Measurements from ENCODE around the gene ITPR2. TPM values are rescaled to one million over a fixed set of nuclear protein-coding genes. Genes with fewer than 3 reads are reported as not detected.

The ITPR2 gene
- total and polyA plus RNA-seq, 2 of the 13 experiments (the other 11 are each of a cell fraction or from before 2014, with no cell fraction given): 31.9 to 81.9 TPM

GRCh38 chr12:26740991-26741390 lies 92.0 kb downstream of the ITPR2 start:
- BruUV-seq (replicated peaks): no TSS peak
- H2AFZ ChIP-seq (ENCODE audit: low read length): no peak overlapping the region
- in situ Hi-C loops (cut with HindIII; ENCODE audit: extremely low pct_ligation_motif_present, low pct_unique_long_range_greater_than_20kb) (no loop called here), intact Hi-C loops (cut with micrococcal nuclease; ENCODE audit: unreplicated experiment) (no loop called here)
- H3K9me3 ChIP-seq (ENCODE audit: low read length): peaks cover 8% of the 10 kb centered on the region
- ATAC-seq (no peak), DNase-seq (ENCODE audit: low spot score) (no peak), FAIRE-seq (no peak)
- POLR2A ChIA-PET: no interaction called here
- H3K79me2 ChIP-seq (ENCODE audit: insufficient read depth, low read length): peaks cover 78% of the 10 kb centered on the region
- peaks cover 3 to 15% of the 10 kb centered on the region in 2 experiments; a peak in 4 of 5 replicates for H3K36me3 ChIP-seq (replicated peaks in 1 of 2; ENCODE audit: control insufficient read depth in 1 of 2, insufficient read depth in 2 of 2, low read length in 2 of 2)
- H3K27ac ChIP-seq (ENCODE audit: extremely low read length, insufficient read depth, low read length): peak overlapping the region; percentile 45
- no peaks in the 10 kb centered on the region; a peak in 1 of 5 replicates for H3K27me3 ChIP-seq (ENCODE audit: control insufficient read depth in 1 of 2, insufficient read depth in 2 of 2, low read length in 2 of 2)
- H3K4me1 ChIP-seq (ENCODE audit: insufficient read depth, low read length): peaks cover 93% of the 10 kb centered on the region
- H3K4me2 ChIP-seq (ENCODE audit: low read depth, low read length): no peak overlapping the region
- no peaks in the 10 kb centered on the region for H4K20me1 ChIP-seq (ENCODE audit: insufficient read depth, low read length)
- CTCF ChIA-PET (ENCODE audit: low intra/inter-chr PET ratio, low total read pairs): no interaction called here
- no peak overlapping the region for H3K9ac ChIP-seq (ENCODE audit: insufficient read depth, low read depth, low read length)
- no peak for TF ChIP-seq NFATC3 (CRISPR knock-in tag; IDR thresholded peaks at IDR 0.05)
- TF ChIP-seq RAD51 (IDR thresholded peaks at IDR 0.05; ENCODE audit: borderline replicate concordance): no peak
- TF ChIP-seq ZNF687 (CRISPR knock-in tag; IDR thresholded peaks at IDR 0.05): 0 out of 2 replicates have a peak, but pooled peaks have one; percentile 18
- over 99% methylated on average over 4 of the region's 4 CpGs for WGBS (ENCODE audit: low lambda C conversion rate)
- H3K4me3 ChIP-seq (replicated peaks in 1 of 3; ENCODE audit: insufficient read depth in 1 of 3, low read depth in 2 of 3, low read length in 3 of 3): no peak overlapping the region

GRCh38 chr12:26740348-26740747 lies 92.6 kb downstream of the ITPR2 start:
- Histone ChIP-seq H4K20me1 (ENCODE audit: insufficient read depth, low read length) (no peaks in the 10 kb centered on the region), H3K4me1 (ENCODE audit: insufficient read depth, low read length) (peaks cover 93% of the 10 kb centered on the region), H3K4me2 (ENCODE audit: low read depth, low read length) (no peak overlapping the region), H3K79me2 (ENCODE audit: insufficient read depth, low read length) (peaks cover 83% of the 10 kb centered on the region), H3K9me3 (ENCODE audit: low read length) (peaks cover 8% of the 10 kb centered on the region), H2AFZ (ENCODE audit: low read length) (no peak overlapping the region), H3K27me3 (ENCODE audit: control insufficient read depth in 1 of 2, insufficient read depth in 2 of 2, low read length in 2 of 2) (no peaks in the 10 kb centered on the region; a peak in 1 of 5 replicates), H3K4me3 (replicated peaks in 1 of 3; ENCODE audit: insufficient read depth in 1 of 3, low read depth in 2 of 3, low read length in 3 of 3) (no peak overlapping the region), H3K36me3 (replicated peaks in 1 of 2; ENCODE audit: control insufficient read depth in 1 of 2, insufficient read depth in 2 of 2, low read length in 2 of 2) (peaks cover 3 to 15% of the 10 kb centered on the region in 2 experiments; a peak in 4 of 5 replicates), H3K9ac (ENCODE audit: insufficient read depth, low read depth, low read length) (no peak overlapping the region), H3K27ac (ENCODE audit: extremely low read length, insufficient read depth, low read length) (no peak overlapping the region)
- ChIA-PET CTCF (ENCODE audit: low intra/inter-chr PET ratio, low total read pairs) (no interaction called here), POLR2A (no interaction called here)
- in situ Hi-C loops (cut with HindIII; ENCODE audit: extremely low pct_ligation_motif_present, low pct_unique_long_range_greater_than_20kb) (no loop called here), intact Hi-C loops (cut with micrococcal nuclease; ENCODE audit: unreplicated experiment) (no loop called here)
- ATAC-seq (no peak), FAIRE-seq (no peak), DNase-seq (ENCODE audit: low spot score) (no peak)
- BruUV-seq (replicated peaks): no TSS peak
- WGBS (ENCODE audit: low lambda C conversion rate): over 99% methylated on average over 7 of the region's 7 CpGs
- TF ChIP-seq ZNF713 (CRISPR knock-in tag; IDR thresholded peaks at IDR 0.05): no peak
- TF ChIP-seq GABPA (IDR thresholded peaks at IDR 0.05; ENCODE audit: low read depth, low read length): no peak
- TF ChIP-seq GABPA (CRISPR knock-in tag; IDR thresholded peaks at IDR 0.05; ENCODE audit: low read depth): no peak
- no peak for TF ChIP-seq DNMT1 (CRISPR knock-in tag; IDR thresholded peaks at IDR 0.05)
- no peak for TF ChIP-seq KDM5B (CRISPR knock-in tag; IDR thresholded peaks at IDR 0.05; ENCODE audit: borderline replicate concordance)
- no peak for TF ChIP-seq PITX1 (CRISPR knock-in tag; IDR thresholded peaks at IDR 0.05)
- TF ChIP-seq TRIM24 (CRISPR knock-in tag; IDR thresholded peaks at IDR 0.05): no peak
- no peak for TF ChIP-seq ZNF136 (CRISPR knock-in tag; IDR thresholded peaks at IDR 0.05; ENCODE audit: low read depth)
- no peak for TF ChIP-seq DZIP1 (CRISPR knock-in tag; IDR thresholded peaks at IDR 0.05)
- TF ChIP-seq ZNF773 (CRISPR knock-in tag; IDR thresholded peaks at IDR 0.05; ENCODE audit: borderline replicate concordance): no peak
- no peak for TF ChIP-seq TARDBP (CRISPR knock-in tag; IDR thresholded peaks at IDR 0.05)
